HEK293T (cell line): ENCODE results near the gene RPL21.

Source experiments
- CTCF ChIA-PET: fragments of 350-600 bp; formaldehyde crosslinking; extraction: SDS; loops from one replicate; lab custom pipeline; 2021; ENCODE audit warnings: antibody characterized with exemption, inconsistent platforms; lab: Yijun Ruan, JAX
- POLR2A ChIA-PET: fragments of 350-600 bp; formaldehyde crosslinking; extraction: SDS; loops from one replicate; lab custom pipeline; 2020; ENCODE audit warnings: antibody characterized with exemption, inconsistent platforms; lab: Yijun Ruan, JAX
- DNase-seq: peaks from one replicate; pipeline ENCODE4 v3.0.0; 2012; ENCODE audit warnings: mixed read lengths; ENCODE audit errors: extremely low spot score
- ARNT ChIP-seq: fragments of 450-650 bp; IDR thresholded peaks from 2 replicates; pipeline ENCODE4 v1.6.1; 2017; ENCODE audit warnings: mild to moderate bottlenecking
- BHLHE40 ChIP-seq: fragments of 450-650 bp; IDR thresholded peaks from 2 replicates; pipeline ENCODE4 v1.6.1; 2016; ENCODE audit warnings: mild to moderate bottlenecking, moderate library complexity, borderline replicate concordance
- CTBP1 ChIP-seq: fragments of 450-650 bp; IDR thresholded peaks from 2 replicates; pipeline ENCODE4 v1.6.1; 2016; ENCODE audit warnings: borderline replicate concordance
- ELF4 ChIP-seq: fragments of 450-650 bp; IDR thresholded peaks from 2 replicates; pipeline ENCODE4 v1.6.1; 2017; ENCODE audit warnings: antibody characterized with exemption
- FOXA1 ChIP-seq: fragments of 450-650 bp; IDR thresholded peaks from 2 replicates; pipeline ENCODE4 v1.6.1; 2016; ENCODE audit warnings: mild to moderate bottlenecking
- FOXK2 ChIP-seq: fragments of 450-650 bp; IDR thresholded peaks from 2 replicates; pipeline ENCODE4 v1.6.1; 2016; ENCODE audit warnings: mild to moderate bottlenecking
- FOXM1 ChIP-seq: fragments of 450-650 bp; IDR thresholded peaks from 2 replicates; pipeline ENCODE4 v1.6.1; 2017; ENCODE audit warnings: mild to moderate bottlenecking, borderline replicate concordance
- HDGF ChIP-seq: fragments of 450-650 bp; IDR thresholded peaks from 2 replicates; pipeline ENCODE4 v1.6.1; 2017; ENCODE audit warnings: antibody characterized with exemption, borderline replicate concordance
- L3MBTL2 ChIP-seq: fragments of 450-650 bp; conservative IDR thresholded peaks from 2 replicates; pipeline ENCODE4 v1.6.1; 2016; ENCODE audit warnings: mild to moderate bottlenecking
- LEF1 ChIP-seq: fragments of 450-650 bp; IDR thresholded peaks from 2 replicates; pipeline ENCODE4 v1.6.1; 2017; ENCODE audit warnings: mild to moderate bottlenecking, borderline replicate concordance
- NFRKB ChIP-seq: fragments of 450-650 bp; IDR thresholded peaks from 2 replicates; pipeline ENCODE4 v1.6.1; 2016; ENCODE audit warnings: mild to moderate bottlenecking, moderate library complexity
- SP1 ChIP-seq: fragments of 450-650 bp; IDR thresholded peaks from 2 replicates; pipeline ENCODE4 v1.6.1; 2017
- SUZ12 ChIP-seq: fragments of 450-650 bp; IDR thresholded peaks from 2 replicates; pipeline ENCODE4 v1.6.1; 2016; ENCODE audit warnings: mild to moderate bottlenecking
- TARDBP ChIP-seq: fragments of 450-650 bp; IDR thresholded peaks from 2 replicates; pipeline ENCODE4 v1.6.1; 2016
- ZNF384 ChIP-seq: fragments of 450-650 bp; IDR thresholded peaks from 2 replicates; pipeline ENCODE4 v1.6.1; 2016
- TF ChIP-seq, protein P1 (sequence below): fragments of 450-650 bp; IDR thresholded peaks from 2 replicates; pipeline ENCODE4 v1.6.1; 2016

RPL21 gene

DNA sequence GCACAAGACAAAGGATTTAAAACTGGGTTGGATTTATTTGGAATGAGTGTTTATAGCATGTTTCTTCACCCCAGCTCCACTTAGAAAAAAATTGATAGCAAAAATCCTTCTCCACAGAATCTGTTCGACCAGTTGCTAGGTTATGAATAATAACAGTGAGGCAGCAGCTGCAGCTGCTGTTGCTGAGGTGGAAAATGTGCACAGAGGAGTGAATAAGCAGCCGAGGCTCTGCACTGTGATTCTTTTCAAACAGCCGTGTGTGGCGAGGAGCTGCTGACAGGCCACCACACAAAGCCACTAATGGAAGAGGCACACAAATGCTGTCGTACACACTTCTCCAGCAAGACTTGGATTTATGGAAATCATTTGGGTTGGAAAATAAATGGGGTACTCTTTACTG, 12.8 kb downstream of the RPL21 start:
- ChIA-PET POLR2A (no interaction called here), CTCF (no interaction called here)
- TF ChIP-seq ELF4 = no peak
- TF ChIP-seq LEF1 = no peak
- TF ChIP-seq SP1 = no peak
- no peak for TF ChIP-seq ZNF384
- TF ChIP-seq SUZ12 = no peak
- TF ChIP-seq, protein P1, sequence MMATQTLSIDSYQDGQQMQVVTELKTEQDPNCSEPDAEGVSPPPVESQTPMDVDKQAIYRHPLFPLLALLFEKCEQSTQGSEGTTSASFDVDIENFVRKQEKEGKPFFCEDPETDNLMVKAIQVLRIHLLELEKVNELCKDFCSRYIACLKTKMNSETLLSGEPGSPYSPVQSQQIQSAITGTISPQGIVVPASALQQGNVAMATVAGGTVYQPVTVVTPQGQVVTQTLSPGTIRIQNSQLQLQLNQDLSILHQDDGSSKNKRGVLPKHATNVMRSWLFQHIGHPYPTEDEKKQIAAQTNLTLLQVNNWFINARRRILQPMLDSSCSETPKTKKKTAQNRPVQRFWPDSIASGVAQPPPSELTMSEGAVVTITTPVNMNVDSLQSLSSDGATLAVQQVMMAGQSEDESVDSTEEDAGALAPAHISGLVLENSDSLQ = no peak
- no peak for TF ChIP-seq L3MBTL2
- no peak for TF ChIP-seq BHLHE40
- no peak for TF ChIP-seq CTBP1
- no peak for TF ChIP-seq FOXK2
- no peak for TF ChIP-seq NFRKB
- no peak for TF ChIP-seq ARNT
- no peak for TF ChIP-seq FOXM1
- TF ChIP-seq FOXA1 = no peak
- TF ChIP-seq HDGF = no peak
- TF ChIP-seq TARDBP = no peak
- DNase-seq = no peak

DNA sequence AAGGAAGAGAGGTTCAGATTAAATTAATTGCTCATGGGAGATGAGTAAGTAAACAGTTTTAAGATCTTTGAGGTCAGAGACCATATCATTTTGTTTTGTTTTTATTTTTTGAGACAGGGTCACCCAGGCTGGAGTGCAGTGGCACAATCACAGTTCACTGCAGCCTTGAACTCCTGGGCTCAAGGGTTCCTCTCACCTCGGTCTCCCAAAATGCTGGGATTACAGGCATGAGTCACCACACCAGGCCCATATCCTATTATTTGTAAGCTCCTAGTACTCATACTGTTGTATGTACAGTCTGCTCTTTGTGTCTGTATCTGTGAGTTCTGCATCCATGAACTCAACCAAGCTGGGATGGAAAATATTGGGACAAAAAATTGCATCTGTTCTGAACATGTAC, 13.3 kb downstream of the RPL21 start:
- ChIA-PET POLR2A (no interaction called here), CTCF (no interaction called here)

DNA sequence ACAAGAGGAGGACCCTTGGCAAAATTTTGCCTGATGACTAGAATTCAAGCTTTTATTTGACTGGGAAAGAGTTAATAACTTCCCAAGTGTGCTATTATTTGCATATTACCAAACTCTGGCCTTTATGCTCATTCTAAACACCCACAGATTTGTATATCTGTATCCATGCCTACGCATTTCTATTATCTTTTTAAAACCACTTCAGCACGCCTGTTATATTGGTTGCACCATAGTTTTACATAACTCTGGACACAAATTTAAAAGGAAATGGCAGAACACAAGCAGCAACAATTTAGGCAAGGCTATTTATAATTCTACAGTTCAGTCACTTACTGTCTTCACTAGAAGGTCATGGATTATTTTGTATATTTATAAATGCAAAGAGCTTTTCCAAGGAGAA, 15.6 kb downstream of the RPL21 start:
- TF ChIP-seq FOXA1 (no peak), ARNT (no peak), BHLHE40 (no peak), CTBP1 (no peak), SP1 (no peak), LEF1 (no peak), L3MBTL2 (no peak), ZNF384 (no peak), TARDBP (no peak), FOXK2 (no peak), NFRKB (no peak), HDGF (no peak), ELF4 (no peak), FOXM1 (no peak), SUZ12 (no peak)
- TF ChIP-seq, protein P1 = no peak
- POLR2A ChIA-PET = no interaction called here
- CTCF ChIA-PET = no interaction called here
- DNase-seq = no peak

More for the DNA sequence above, 13.3 kb downstream of the RPL21 start:
- TF ChIP-seq, protein P1 = no peak
- TF ChIP-seq HDGF = no peak
- no peak for TF ChIP-seq L3MBTL2
- TF ChIP-seq SUZ12 = no peak
- no peak for TF ChIP-seq FOXK2
- DNase-seq = no peak

DNA sequence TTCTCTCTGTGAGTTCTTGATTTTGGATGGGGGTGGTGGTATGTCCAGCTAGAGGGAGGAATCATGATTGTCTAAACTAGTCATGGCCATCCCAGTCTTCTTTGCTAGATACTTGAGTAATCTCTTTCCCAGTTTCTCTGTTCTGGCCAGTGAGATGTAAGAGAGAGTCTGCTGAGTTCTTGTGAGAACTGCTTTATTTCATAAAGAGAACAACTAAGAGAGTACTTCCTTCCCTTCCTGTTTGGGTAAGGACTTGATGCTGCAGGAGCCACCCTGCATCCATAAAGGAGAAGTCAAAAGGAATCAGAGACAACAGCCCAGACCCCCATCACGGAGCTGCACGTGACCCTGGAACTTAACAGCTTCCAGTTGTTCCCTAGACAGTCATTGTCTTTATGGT, 16.2 kb downstream of the RPL21 start:
- TF ChIP-seq HDGF = no peak
- CTCF ChIA-PET = no interaction called here
- POLR2A ChIA-PET = no interaction called here
- DNase-seq = no peak

DNA sequence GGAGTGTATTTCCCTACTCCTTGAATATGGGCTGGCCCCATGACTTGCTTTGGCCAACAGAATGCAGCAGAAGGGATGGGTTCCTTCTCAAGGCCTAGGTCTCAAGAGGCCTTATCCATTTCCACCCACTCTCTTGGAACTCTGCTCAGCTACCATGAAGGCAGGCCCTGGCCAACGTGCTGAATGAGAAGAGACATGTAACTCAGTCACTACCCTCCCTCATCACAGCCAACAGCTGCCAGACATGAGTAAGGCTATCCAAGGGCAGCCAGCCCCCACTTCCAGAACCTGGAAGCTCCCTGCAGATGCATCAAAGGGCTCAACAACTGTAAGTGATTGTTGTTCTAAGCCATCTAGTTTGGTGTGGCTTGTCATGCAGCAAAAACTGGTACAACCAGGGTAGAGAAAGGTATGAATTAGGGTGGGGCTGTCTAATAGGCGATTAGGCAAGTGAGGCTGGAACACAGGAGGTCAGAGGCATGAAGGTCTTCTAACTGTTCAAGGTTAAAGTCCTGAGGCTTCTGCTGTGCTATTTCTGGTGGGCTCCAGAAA, 17.8 kb downstream of the RPL21 start:
- ChIA-PET POLR2A (no interaction called here), CTCF (interaction anchor here (1.0 kb wide), 1 partner anchor 93 kb away, joined by 3 read pairs; no protein-coding TSS in a partner anchor)
- TF ChIP-seq HDGF (no peak), BHLHE40 (no peak), FOXM1 (no peak), NFRKB (no peak), SUZ12 (no peak)
- TF ChIP-seq, protein P1 = no peak
- no peak for DNase-seq

DNA sequence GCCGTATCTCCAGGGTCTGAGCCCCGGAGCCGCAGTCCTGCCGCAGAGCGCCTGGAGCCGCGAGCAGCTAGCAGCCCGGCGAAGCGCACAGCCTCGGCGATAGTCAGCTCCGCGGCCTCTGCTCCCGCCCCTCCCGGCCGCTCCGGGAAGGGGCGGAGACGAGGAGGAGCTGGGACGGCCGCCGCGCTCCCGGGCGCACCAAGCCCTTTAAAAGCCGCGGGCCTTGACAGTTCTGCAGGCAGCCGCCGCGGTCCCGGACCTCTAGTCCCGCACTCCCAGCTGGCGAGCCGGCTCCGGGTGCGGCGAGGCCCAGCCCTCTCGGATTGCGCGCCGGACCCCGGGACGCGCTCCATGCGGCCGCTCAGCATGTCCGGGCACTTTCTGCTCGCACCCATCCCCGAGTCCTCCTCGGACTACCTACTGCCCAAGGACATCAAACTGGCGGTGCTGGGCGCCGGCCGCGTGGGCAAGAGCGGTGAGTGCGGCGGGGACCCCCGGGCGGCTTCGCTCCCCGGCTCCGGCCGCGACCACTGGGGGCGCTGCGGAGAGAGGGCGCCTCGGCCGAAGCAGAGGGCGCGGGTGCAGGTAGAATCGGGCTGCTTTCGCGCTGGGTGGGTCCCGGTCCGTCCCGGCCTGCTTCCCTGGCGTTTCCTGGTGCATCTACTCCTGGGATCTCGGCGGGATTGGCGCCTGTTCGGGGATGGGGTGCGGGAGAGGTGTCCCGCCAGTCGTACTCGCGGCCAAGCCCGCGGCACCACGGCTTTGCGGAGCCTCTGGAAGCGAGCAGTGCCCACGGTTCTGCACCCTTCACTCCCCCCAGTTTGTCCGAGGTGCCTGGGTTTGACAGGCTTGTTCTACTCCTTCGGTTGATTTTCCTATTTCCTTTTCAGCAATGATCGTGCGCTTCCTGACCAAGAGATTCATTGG, 19.5 kb downstream of the RPL21 start, which contains the start of gene RASL11A:
TSS of gene RASL11A (plus strand) at position 237 of the 927 bp plus-strand sequence. CDS start at position 352, 115 bp downstream.
- ChIA-PET POLR2A (interaction anchor here (0.7 kb wide), 2 partner anchors 11 to 133 kb away, joined by 3 read pairs; no protein-coding TSS in a partner anchor), CTCF (interaction anchor here (0.7 to 1.7 kb wide), 4 partner anchors 13 to 285 kb away, joined by 3 to 5 read pairs (median 4); no protein-coding TSS in a partner anchor)
- peak; percentile 81 for DNase-seq
- TF ChIP-seq ELF4 (peak; percentile 26; the same call in 1 of the 2 replicates), NFRKB (no peak), L3MBTL2 (peak; percentile 70)
